Measurements from ENCODE around the gene DUSP2. TPM values are rescaled to one million over a fixed set of nuclear protein-coding genes. Genes with fewer than 3 reads are reported as not detected.

The DUSP2 gene
- total and polyA plus RNA-seq, 10 of the 15 experiments (the other 5 are each of a cell fraction or from before 2014, with no cell fraction given) = 9.7 to 212 (median 57.2) TPM

DNA sequence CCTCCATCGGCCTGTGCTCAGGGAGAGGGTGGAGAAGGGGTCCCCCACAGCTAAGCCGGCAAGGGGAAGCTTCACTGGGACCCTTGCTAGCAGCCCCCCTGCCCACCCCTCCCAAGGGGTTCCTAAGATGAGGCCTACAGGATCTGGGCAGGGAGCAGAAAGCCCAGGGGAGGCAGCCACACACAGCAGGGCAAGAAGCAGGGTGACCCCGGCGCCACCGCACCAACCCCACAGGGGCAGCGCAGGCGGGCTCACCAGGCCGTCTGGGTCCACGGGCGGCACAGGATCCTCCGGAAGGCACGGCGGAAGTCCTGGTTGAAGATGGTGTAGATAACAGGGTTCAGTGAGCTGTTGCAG, 30.7 kb downstream of the DUSP2 start:
- in situ Hi-C loops (cut with MboI) (no loop called here), intact Hi-C loops (cut with micrococcal nuclease; ENCODE audit: unreplicated experiment) (no loop called here)
- SMC1A ChIA-PET (ENCODE audit: uncharacterized antibody, unreplicated experiment) = no interaction called here
- H4K20me1 ChIP-seq (ENCODE audit: control insufficient read depth, insufficient read depth) = no peaks in the 10 kb centered on the region; the same call in 1 of the 2 replicates
- H3K27ac ChIP-seq (ENCODE audit: control insufficient read depth, insufficient read depth) = no peak overlapping the region
- RAD21 ChIA-PET (ENCODE audit: unreplicated experiment) = interaction anchor here (1.6 kb wide), 1 partner anchor 122 kb away, joined by 3 read pairs; no protein-coding TSS in a partner anchor
- ATAC-seq (no peak), DNase-seq (ENCODE audit: low read depth, low spot score) (no peak), FAIRE-seq (no peak)
- no TSS peak for BruUV-seq (replicated peaks)
- peaks cover 6% of the 10 kb centered on the region for H3K4me1 ChIP-seq (ENCODE audit: control insufficient read depth, insufficient read depth, low read length)
- no peak overlapping the region for H3K9ac ChIP-seq (ENCODE audit: control insufficient read depth, insufficient read depth, low read length)
- 82% methylated on average over 12 of the region's 13 CpGs for WGBS (ENCODE audit: insufficient coverage, insufficient replicate concordance, low lambda C conversion rate, missing lambda C conversion rate)
- POLR2A ChIA-PET = no interaction called here
- CTCF ChIA-PET = interaction anchor here (1.0 to 1.5 kb wide), 2 partner anchors 60 kb away, joined by 5 to 13 read pairs; no protein-coding TSS in a partner anchor
- H3K79me2 ChIP-seq (ENCODE audit: control insufficient read depth, insufficient read depth, low read length) = no peaks in the 10 kb centered on the region
- H3K9me3 ChIP-seq (replicated peaks; ENCODE audit: control insufficient read depth, insufficient read depth, low read length) = no peaks in the 10 kb centered on the region
- H3K4me3 ChIP-seq = no peak overlapping the region
- no peaks in the 10 kb centered on the region; a peak in 2 of 4 replicates for H3K27me3 ChIP-seq (replicated peaks in 1 of 2; ENCODE audit: control insufficient read depth in 2 of 2, insufficient read depth in 2 of 2, low read length in 1 of 2)
- no peak overlapping the region for H3K4me2 ChIP-seq (ENCODE audit: control insufficient read depth, insufficient read depth)
- TF ChIP-seq PML (IDR thresholded peaks at IDR 0.05; ENCODE audit: low read length) = no peak
- TF ChIP-seq, protein P1, sequence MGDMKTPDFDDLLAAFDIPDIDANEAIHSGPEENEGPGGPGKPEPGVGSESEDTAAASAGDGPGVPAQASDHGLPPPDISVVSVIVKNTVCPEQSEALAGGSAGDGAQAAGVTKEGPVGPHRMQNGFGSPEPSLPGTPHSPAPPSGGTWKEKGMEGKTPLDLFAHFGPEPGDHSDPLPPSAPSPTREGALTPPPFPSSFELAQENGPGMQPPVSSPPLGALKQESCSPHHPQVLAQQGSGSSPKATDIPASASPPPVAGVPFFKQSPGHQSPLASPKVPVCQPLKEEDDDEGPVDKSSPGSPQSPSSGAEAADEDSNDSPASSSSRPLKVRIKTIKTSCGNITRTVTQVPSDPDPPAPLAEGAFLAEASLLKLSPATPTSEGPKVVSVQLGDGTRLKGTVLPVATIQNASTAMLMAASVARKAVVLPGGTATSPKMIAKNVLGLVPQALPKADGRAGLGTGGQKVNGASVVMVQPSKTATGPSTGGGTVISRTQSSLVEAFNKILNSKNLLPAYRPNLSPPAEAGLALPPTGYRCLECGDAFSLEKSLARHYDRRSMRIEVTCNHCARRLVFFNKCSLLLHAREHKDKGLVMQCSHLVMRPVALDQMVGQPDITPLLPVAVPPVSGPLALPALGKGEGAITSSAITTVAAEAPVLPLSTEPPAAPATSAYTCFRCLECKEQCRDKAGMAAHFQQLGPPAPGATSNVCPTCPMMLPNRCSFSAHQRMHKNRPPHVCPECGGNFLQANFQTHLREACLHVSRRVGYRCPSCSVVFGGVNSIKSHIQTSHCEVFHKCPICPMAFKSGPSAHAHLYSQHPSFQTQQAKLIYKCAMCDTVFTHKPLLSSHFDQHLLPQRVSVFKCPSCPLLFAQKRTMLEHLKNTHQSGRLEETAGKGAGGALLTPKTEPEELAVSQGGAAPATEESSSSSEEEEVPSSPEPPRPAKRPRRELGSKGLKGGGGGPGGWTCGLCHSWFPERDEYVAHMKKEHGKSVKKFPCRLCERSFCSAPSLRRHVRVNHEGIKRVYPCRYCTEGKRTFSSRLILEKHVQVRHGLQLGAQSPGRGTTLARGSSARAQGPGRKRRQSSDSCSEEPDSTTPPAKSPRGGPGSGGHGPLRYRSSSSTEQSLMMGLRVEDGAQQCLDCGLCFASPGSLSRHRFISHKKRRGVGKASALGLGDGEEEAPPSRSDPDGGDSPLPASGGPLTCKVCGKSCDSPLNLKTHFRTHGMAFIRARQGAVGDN (IDR thresholded peaks at IDR 0.05) = no peak
- no peak for TF ChIP-seq TARDBP (IDR thresholded peaks at IDR 0.05; ENCODE audit: borderline replicate concordance)
- no peak for TF ChIP-seq JUNB (IDR thresholded peaks at IDR 0.05)
- TF ChIP-seq CHD1 (IDR thresholded peaks at IDR 0.05; ENCODE audit: low read depth, low read length) = no peak
- TF ChIP-seq, protein P2, sequence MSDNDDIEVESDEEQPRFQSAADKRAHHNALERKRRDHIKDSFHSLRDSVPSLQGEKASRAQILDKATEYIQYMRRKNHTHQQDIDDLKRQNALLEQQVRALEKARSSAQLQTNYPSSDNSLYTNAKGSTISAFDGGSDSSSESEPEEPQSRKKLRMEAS (IDR thresholded peaks at IDR 0.05; ENCODE audit: low read depth, low read length) = no peak
- no peak for TF ChIP-seq CREM (IDR thresholded peaks at IDR 0.05; ENCODE audit: low read depth)
- no peak for TF ChIP-seq BHLHE40 (IDR thresholded peaks at IDR 0.05; ENCODE audit: borderline replicate concordance in 1 of 2, low read depth in 2 of 2, low read length in 1 of 2)
- no peak for TF ChIP-seq ZNF207 (IDR thresholded peaks at IDR 0.05; ENCODE audit: borderline replicate concordance)
- no peaks in the 10 kb centered on the region for H3K36me3 ChIP-seq (ENCODE audit: control insufficient read depth in 2 of 2, insufficient read depth in 2 of 2, low read length in 1 of 2)
- H2AFZ ChIP-seq (ENCODE audit: control insufficient read depth, low read depth, low read length) = no peak overlapping the region

All from GM12878 (cell line).